GM19193 (cell line): ENCODE measurements around the gene FBXO34.

Experiments
- POLR2A ChIP-seq: IDR thresholded peaks from 4 replicates; pipeline ENCODE4 v1.6.1; 2011; ENCODE audit not compliant: insufficient read depth, insufficient read length; ENCODE audit errors: extremely low read depth

The FBXO34 gene

DNA sequence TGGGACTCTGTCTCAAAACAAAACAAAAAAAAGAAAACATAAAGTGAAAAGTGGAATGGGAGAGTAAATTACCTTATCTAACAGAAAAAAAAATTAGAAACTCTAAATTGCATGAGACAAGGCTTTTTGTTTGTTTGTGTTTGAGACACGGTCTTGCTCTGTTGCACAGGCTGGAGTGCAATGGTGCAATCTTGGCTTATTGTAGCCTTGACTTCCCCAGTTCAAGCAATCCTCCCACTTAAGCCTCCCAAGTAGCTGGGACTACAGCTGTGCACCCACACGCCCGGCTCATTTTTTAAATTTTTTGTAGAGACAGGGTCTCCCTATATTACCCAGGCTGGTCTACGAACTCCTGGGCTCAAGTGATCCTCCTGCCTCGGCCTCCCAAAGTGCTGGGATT is 17.9 kb upstream of the FBXO34 start:
- no peak for TF ChIP-seq POLR2A

DNA sequence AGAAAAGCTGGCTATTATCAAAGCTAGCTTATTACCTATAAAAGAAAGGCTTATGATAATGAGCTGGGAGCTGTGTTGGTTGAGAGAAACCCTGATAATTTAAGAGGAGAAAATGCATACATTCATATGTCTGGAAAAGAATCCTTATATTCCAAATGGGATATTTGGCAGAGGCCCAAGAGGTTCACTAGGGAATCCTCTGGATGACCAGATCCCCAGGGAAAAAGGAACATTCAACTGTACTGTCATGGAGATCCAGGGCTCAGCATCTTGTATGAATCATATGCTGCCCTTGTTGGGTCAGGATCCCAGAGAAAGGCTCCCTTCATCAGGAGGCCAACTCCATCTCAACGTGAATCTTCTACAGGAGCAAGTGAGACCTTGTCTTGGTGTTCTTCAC is 16.6 kb upstream of the FBXO34 start:
- TF ChIP-seq POLR2A = no peak

DNA sequence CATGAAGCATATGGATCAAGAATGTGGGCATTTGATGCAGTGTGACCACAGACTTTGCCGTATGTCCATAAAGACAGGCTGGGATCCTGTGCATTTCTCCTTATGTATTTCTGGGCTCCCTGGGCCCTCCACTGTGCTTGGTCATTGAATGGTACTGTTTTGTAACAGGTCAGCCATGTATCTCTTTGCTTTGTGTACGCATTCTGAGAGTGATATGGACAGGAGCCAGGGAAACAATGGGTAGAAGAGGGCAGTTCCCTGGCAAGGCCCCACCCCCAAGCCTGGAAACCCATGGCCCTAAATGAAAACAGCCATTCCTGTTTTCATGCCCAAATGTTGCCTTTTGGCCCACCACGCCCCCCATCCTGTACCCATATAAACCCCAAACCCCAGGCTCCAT is 15.2 kb upstream of the FBXO34 start:
- no peak for TF ChIP-seq POLR2A

DNA sequence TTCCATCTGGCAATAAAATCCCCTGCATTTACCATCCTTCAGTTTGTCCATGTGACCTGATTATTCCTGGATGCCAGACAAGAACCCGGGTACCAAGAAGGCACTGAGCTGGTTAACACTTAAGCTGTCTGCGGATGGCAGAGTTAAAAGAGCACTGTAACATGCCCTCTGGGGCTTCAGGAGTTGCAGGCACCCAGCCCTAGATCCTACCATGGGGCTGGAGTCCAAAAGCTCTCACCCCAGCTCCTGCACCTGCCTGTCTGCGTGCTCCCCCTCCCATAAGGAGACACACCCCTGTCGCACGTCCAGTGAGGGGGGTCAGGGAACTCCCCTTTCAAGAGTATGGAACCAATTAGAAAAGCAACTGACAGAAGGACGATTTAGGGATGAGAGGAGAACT is 14.6 kb upstream of the FBXO34 start:
- TF ChIP-seq POLR2A = no peak

DNA sequence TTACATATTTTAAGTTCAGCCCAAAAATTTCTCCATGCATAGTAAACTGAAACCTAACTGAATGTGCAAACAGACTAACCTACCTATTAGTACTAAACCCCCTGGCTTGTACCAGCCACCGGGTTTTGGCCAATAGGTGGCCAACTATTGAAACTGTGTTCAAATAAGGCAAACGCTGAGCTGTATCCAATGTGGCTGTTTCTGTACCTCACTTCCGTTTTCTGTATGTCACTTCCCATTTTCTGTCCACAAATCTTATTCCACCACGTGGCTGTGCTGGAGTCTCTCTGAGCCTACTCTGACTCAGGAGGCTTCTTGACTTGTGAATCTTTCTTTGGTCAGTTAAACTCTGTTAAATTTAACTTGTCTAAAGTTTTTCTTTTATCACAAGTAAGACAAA is 6.0 kb upstream of the FBXO34 start:
- no peak for TF ChIP-seq POLR2A

- TF ChIP-seq POLR2A = no peak
These were observed 3.4 kb upstream of the FBXO34 start for GRCh38 chr14:55267820-55268219.

GRCh38 chr14:55271572-55272298 is 514 bp downstream of the FBXO34 start:
- TF ChIP-seq POLR2A = peak; percentile 14

GRCh38 chr14:55272387-55272786 is 1.2 kb downstream of the FBXO34 start:
- no peak for TF ChIP-seq POLR2A

- TF ChIP-seq POLR2A = no peak
These were observed 1.7 kb downstream of the FBXO34 start for GRCh38 chr14:55272922-55273321.

- TF ChIP-seq POLR2A = no peak
These were observed 2.9 kb downstream of the FBXO34 start for GRCh38 chr14:55274146-55274545.

- no peak for TF ChIP-seq POLR2A
These were observed 3.5 kb downstream of the FBXO34 start for GRCh38 chr14:55274751-55275150.

- TF ChIP-seq POLR2A = no peak
These were observed 5.5 kb downstream of the FBXO34 start for GRCh38 chr14:55276736-55277135.

DNA sequence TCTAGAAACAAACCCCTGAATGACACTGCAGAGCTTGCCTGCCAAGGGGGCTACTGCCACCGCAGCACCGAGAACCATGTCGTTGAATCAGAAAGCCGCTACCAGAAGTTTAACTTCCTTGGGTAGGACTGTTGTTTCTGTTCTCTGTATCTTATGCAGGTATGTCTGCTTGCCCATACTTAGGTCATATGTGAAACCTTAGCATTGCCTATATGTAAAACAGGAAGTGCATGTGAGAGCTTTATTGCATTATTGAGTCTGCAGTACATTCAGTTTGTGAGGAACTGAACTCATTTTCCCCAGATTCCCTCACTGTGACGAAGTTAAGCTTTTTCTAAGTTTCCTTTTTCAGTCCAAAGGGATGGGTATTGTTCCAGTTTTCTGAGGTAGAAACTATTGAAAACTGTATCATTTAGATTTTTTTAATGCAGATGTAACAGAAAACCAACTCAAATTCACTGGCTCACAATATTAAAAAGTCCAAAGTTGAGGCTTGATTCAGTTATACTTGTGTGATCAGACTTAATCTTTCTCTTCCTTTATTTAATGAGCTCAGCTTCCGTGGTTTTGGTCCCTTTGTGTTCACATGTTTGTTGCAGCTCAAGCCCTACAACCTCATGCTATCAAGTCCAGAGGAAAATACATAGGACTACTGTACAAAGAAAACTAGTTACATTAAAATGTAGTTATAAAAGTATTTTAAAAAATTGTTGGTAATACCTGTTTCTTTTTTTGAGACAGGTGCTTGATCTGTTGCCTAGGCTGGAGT is 6.9 kb downstream of the FBXO34 start:
- TF ChIP-seq POLR2A = no peak

DNA sequence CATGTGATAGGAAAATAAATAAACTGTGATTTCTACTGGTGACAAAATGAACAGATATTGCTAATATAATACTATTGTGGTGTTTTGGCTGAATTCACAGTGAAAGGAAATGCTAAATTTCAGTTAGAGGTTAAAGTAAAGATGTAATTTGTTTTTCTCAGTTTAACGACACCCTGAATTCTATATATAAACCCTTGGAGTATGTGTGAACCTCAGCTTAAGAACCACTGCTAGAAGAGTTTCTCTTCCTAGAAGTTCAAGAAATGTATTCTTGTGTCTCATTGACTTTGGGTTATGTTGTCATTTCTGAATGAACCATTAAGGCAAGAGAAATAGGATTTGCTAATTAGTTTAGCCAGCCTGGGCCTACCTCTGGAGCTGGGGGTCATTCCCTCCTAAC is 8.2 kb downstream of the FBXO34 start:
- no peak for TF ChIP-seq POLR2A

DNA sequence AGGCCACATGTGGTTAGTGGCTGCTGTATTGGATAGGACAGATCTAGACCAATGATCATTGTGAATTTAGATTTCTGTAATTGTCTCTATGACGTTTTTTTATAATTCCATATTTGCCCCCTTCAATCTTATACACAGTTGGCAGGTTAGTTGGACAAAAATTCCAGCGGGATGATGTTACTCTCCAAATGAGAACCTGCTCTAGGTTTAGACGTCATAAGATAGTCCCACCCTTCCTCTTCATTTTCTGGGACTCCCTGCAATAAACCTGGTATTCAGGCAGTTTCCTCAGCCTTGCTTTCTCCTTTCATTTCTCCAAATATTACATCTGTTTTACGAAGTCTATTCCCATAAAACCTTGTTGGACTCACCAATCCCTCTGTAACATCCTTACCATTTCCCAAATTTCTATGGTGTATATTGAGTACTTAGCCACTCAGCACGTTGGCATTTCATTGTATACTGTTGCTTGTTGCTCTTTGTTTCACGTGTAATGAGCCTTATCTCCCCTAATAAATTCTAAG is 10.2 kb downstream of the FBXO34 start:
- TF ChIP-seq POLR2A = no peak
